Measurements from ENCODE around the gene TOPBP1. TPM values are rescaled to one million over a fixed set of nuclear protein-coding genes. Genes with fewer than 3 reads are reported as not detected.

TOPBP1 gene
- total and polyA plus RNA-seq, 2 donors (not counting 3 experiments of a cell fraction or from before 2014, with no cell fraction given), result 23.3 to 42.2 TPM

- Histone ChIP-seq H3K9me3 (replicated peaks; ENCODE audit: control insufficient read depth, insufficient read depth, low read length) (no peaks in the 10 kb centered on the region), H3K27ac (ENCODE audit: insufficient read depth, low read depth, low read length) (no peak overlapping the region), H3K4me3 (replicated peaks in 1 of 3; ENCODE audit: insufficient read depth in 1 of 3, low read depth in 1 of 3, low read length in 3 of 3) (no peak overlapping the region), H3K9me1 (replicated peaks; ENCODE audit: control insufficient read depth, extremely low read depth, insufficient read depth, low read length) (no peaks in the 10 kb centered on the region), H3K79me2 (ENCODE audit: control insufficient read depth, insufficient read depth, low read length) (no peaks in the 10 kb centered on the region), H4K20me1 (replicated peaks; ENCODE audit: control insufficient read depth, extremely low read depth, insufficient read depth, low read length) (no peaks in the 10 kb centered on the region), H2AFZ (ENCODE audit: low read depth, low read length) (no peak overlapping the region), H3K9ac (replicated peaks; ENCODE audit: extremely low read depth, insufficient read depth, low read length) (no peak overlapping the region), H3K27me3 (ENCODE audit: control insufficient read depth in 2 of 2, insufficient read depth in 2 of 2, low read length in 2 of 2) (peaks cover 10 to 15% of the 10 kb centered on the region in 2 experiments), H3K4me2 (ENCODE audit: insufficient read depth, low read length) (no peak overlapping the region), H3K36me3 (ENCODE audit: control insufficient read depth in 2 of 2, extremely low read depth in 1 of 2, insufficient read depth in 2 of 2, low read length in 2 of 2) (no peaks in the 10 kb centered on the region), H3K4me1 (ENCODE audit: control insufficient read depth, extremely low read depth, insufficient read depth, low read length) (no peaks in the 10 kb centered on the region)
- FAIRE-seq (no peak), DNase-seq (ENCODE audit: low read depth, low spot score) (no peak)
- TF ChIP-seq POLR2AphosphoS5 (IDR thresholded peaks at IDR 0.05; ENCODE audit: insufficient read depth, low read depth, low read length) (no peak), EZH2 (IDR thresholded peaks at IDR 0.05; ENCODE audit: borderline replicate concordance, low read depth, low read length, severe bottlenecking) (no peak), CTCF (IDR thresholded peaks at IDR 0.05; ENCODE audit: extremely low read depth in 1 of 2, insufficient read depth in 1 of 2, low read depth in 1 of 2, low read length in 2 of 2) (no peak), MYC (IDR thresholded peaks at IDR 0.05; ENCODE audit: low read depth, low read length) (no peak), GATA2 (IDR thresholded peaks at IDR 0.05; ENCODE audit: insufficient read depth, insufficient read length, low read depth, low read length) (no peak), FOS (IDR thresholded peaks at IDR 0.05; ENCODE audit: borderline replicate concordance, insufficient read depth, low read length) (no peak), MAX (IDR thresholded peaks at IDR 0.05; ENCODE audit: insufficient read depth, insufficient read length) (no peak), POLR2A (IDR thresholded peaks at IDR 0.05; ENCODE audit: low read depth, low read length) (no peak), JUN (IDR thresholded peaks at IDR 0.05; ENCODE audit: borderline replicate concordance, insufficient read depth, insufficient read length, low read depth) (no peak)
- intact Hi-C loops (cut with micrococcal nuclease), result no loop called here
- ChIA-PET CTCF (no interaction called here), POLR2A (no interaction called here)
- no TSS peak for BruUV-seq (replicated peaks)
- dilution Hi-C loops (cut with MboI; ENCODE audit: extremely low pct_ligation_motif_present, low sequenced_read_pairs), result no loop called here
Observed at GRCh38 chr3:133703915-133704314, 42.2 kb upstream of the TOPBP1 start.
